Measurements from ENCODE around the gene TMEM219.
"Not testable (repeated sequence)": the region's sequence is repeated elsewhere in the genome, so short reads cannot be mapped to it uniquely, and the experiment has no call there.

Gene TMEM219

DNA sequence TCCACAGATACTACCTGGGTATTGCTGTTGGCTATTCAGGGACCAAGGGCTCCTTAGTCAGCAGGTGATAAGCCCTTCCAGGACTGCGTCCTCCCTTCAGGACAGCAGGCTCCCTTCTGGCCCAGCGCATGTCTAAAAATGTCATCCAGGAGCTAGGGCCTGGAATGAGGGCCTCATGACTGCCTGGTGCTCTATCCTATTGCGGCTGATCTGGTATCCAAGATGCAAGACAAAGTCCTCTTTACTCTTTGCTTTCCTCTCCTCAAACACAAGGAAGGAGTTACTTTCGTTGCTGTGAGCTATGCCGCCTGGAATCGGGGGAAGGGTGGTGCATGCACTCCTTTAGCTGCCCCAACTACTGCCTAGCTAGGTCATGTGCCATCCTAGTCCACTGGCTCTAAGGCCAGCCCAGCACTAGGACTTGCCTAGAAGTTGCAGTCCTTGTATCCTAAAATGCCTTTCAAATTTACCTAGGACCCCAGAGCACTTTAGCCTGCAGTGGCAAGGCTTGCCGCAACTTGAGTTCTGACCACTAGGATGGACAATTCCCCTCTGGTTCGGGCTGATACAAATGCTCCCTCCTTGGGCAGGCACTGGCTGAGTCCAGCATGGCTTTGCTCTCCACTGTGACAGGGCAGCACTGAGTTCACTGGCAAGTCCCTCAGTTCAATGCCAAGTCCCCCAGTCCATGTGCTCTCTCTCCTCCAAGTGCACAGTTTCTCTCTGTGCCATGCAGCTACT is 10.1 kb upstream of the TMEM219 start:
- DNase-seq: no peak

DNA sequence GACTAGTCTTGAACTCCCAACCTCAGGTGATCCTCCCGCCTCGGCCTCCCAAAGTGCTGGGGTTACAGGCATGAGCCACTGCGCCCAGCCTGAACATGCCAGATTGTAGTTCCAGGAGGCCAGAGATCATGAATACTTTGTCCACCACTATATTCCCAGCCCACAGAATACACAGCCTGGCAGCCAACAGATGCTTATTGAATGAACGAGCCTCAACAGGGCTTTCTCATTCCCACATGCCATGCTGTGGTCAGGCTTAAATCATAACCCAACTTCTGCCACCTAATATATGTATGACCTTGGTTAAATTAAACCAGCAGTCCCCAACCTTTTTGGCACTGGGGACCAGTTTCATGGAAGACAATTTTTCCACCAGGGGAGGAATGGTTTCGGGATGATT is 3.1 kb upstream of the TMEM219 start:
- DNase-seq: no peak

DNA sequence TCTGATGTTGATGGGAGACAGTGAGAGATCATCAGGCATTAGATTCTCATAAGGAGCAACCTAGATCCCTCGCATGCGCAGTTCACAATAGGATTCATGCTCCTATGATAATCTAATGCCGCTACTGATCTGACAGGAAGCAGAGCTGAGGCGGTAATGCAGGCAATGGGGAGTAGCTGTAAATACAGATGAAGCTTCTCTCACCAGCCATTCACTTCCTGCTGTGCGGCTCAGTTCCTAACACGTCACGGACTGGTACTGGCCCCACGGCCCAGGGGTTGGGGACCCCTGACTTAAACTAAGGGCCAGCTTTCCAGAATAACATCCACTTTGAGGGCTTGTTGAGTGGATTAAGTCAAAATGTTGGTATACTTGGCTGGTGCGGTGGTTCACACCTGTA is 2.6 kb upstream of the TMEM219 start:
- DNase-seq: no peak

DNA sequence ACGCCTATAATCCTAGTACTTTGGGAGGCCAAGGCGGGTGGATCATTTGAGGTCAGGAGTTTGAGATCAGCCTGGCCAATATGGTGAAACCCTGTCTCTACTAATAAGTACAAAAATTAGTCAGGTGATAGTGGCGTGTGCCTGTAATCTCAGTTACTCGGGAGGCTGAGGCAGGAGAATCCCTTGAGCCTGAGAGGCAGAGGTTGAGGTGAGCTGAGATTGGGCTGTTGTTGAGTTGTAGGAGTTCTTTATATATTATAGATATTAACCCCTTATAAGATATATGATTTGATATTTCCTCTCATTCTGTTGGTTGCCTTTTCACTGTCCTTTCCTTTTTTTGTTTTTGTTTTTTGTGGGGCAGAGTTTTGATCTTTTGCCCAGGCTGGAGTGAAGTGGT is 2.1 kb upstream of the TMEM219 start:
- not testable (repeated sequence) for DNase-seq

DNA sequence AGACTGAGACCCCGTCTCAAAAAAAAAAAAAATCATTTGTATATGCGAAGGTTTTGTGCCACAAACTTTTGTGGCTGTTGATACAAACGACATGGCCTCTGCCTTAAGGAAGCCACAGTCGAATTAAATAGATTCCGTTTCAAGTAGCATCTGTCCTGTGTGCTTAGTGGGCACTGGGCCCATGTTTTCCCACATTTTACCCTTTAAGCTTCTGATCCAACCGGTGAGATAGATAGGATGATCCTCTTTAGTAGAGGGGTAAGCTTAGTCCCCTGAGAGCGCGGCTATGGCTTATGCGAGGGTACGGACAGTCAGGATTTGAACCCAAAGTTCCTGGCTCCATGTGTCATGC is 776 bp upstream of the TMEM219 start:
- no peak for DNase-seq

DNA sequence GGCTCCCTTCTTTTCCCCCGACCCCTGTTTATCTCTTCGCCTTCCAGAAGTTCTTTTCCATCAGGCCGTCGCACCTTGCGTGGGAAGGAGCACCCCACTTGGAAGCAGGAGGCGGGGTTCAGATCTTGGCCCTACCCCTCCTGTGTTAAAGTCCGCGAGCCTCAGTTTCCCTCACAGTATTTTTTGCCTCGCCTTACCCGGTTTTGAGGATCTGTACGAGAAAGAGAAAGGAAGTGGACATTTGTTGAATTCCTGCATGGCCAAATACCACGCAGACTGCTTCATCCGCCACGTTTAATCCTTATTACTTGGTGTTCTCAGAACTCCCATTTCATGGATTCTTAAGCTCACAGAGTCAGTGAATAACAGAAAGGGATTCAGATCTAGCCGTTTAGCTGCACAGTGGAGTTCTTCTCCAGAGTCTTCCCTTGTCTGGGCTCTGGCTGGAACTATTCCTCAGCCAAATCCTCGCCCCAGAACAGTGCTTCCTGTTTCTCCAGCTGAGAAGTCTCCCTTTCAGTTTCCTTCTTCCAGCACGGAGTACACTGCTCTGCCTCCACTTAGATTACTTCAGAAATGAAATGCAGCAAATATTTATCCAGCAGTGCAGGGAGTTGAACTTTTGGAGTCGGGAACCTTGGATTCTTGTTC is 590 bp downstream of the TMEM219 start:
- DNase-seq: no peak

DNA sequence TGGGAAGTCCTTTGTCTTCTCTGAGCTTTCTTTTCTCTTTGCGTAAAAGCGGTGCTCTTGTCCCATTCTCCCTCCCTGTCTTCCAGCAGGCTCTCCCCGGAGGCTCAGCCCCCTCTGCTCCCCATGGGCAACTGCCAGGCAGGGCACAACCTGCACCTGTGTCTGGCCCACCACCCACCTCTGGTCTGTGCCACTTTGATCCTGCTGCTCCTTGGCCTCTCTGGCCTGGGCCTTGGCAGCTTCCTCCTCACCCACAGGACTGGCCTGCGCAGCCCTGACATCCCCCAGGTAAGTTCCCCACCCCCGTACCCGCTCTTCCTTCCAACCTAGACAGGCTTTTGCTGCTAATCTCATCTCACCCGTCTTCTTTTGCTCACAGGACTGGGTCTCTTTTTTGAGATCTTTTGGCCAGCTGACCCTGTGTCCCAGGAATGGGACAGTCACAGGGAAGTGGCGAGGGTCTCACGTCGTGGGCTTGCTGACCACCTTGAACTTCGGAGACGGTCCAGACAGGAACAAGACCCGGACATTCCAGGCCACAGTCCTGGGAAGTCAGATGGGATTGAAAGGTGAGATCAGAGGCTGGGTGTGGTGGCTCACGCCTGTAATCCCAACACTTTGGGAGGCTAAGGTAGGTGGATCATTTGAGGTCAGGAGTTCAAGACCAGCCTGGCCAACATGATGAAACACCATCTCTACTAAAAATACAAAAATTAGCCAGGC is 1.3 kb downstream of the TMEM219 start:
- DNase-seq: no peak

DNA sequence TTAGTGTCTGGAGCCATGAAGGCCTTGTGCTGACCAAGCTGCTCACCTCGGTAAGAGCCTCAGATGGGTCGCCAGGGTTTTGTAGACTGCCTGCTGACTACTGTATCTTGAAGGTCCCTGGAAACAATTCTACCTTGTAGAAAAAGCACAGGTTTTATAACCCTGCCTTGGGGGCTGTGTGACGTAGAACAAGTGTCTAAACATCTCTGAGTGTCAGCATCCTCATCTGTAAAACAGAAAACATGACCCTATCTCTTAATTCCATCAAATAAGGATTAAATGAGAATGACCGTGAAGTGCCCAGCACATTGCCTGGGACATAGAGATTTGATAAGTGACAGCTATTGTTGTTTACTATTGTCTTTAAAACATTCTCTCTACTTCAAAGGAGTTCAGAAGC is 6.3 kb downstream of the TMEM219 start:
- no peak for DNase-seq

DNA sequence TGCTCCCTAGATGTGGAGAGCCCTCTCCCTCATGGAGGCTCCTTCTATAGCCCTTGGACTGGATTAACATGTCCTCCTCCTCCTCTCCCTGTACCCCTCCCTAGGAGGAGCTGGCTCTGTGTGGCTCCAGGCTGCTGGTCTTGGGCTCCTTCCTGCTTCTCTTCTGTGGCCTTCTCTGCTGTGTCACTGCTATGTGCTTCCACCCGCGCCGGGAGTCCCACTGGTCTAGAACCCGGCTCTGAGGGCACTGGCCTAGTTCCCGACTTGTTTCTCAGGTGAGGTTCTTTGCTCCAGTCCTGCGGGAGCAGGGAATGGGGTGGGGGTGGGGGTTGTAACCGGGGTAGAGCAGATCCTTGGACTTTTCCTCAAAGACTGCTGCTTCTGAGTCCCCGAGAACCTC is 9.4 kb downstream of the TMEM219 start:
- no peak for DNase-seq

DNA sequence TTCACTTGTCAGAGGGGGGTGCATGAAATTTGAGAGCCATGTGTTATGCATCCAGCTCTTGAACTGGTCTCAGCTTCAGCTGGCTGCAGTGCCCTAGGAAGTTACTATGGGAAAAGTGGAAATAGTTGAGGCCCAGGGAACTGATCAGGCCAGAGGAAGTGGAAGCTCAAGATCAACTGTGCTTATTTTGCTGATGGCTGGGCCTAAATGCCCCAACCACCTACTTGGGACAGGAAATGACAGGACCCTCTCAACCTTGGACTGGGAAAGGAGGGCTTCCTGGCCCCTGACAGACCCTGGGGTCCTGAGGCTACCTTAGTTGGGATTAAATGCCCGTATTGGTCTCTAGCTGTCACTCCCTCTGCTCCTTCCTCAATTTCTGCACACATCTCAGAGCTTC is 10.6 kb downstream of the TMEM219 start:
- no peak for DNase-seq

DNA sequence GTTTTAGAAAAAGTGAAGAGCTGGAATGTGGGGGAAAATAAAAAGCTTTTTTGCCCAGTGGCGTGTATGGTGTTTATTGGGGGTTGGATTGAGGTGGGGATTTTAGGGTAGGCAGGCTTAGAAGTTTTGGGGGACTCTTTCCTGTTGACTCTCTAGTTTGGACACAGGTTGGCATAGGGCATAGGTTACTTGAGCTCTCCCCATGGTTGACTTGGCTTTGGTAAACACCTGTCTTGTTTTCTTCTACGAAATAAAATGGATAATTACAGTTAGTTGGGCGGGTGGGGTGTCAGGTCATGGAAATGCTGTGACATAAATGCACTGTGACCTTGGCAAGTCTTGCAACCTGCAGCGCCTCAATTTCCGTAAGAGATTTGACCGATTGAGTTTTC is 11.1 kb downstream of the TMEM219 start:
- no peak for DNase-seq

DNA sequence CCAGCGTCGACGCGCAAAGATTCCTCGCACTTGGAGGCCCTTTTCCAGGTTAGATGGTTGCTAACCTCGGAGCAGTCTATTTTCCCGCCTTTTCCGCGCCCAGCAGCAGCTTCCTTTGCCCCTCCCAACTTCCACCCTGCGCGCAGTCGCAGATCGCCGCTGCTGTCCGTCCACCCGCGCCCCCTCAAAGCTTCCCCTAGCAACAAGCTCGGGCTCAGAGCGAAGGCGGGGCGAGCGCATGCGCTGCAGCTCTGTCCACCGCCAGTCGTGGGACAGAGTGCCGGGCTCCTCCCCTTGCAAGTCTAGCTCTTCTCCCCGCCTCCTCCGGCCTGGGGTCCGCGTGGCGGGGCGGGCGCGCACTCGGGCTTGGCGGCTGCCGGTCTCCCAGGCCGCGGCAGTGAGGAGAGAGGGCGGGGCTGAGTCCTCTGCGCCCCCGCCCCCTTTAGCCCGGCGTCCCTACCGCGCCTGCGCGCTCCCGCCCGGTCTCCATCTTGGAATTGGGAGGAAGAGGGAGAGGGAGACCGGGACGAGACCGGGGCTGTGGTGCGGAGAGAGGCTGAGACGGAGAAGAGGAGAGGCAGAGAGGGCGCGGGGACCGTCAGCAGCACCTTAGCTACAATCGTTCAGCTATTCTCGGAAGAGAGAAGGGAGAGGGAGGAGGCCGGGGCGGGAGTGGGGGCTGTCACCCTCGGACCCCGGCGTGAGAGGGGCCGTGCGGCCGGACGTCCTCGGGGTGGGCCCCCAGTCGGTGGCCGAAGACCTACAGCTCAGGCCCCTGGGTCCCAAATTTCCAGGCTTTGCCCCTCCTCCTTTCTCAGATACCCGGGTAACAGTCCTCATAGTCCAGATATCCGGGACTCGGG is 11.7 kb downstream of the TMEM219 start, which contains the start of gene TAOK2:
Gene TAOK2, plus strand, starts transcription at position 485 of the 863 bp plus-strand sequence. CDS start 3,905 bp downstream, outside the sequence.
- DNase-seq: peak; percentile 91 to 95

DNA sequence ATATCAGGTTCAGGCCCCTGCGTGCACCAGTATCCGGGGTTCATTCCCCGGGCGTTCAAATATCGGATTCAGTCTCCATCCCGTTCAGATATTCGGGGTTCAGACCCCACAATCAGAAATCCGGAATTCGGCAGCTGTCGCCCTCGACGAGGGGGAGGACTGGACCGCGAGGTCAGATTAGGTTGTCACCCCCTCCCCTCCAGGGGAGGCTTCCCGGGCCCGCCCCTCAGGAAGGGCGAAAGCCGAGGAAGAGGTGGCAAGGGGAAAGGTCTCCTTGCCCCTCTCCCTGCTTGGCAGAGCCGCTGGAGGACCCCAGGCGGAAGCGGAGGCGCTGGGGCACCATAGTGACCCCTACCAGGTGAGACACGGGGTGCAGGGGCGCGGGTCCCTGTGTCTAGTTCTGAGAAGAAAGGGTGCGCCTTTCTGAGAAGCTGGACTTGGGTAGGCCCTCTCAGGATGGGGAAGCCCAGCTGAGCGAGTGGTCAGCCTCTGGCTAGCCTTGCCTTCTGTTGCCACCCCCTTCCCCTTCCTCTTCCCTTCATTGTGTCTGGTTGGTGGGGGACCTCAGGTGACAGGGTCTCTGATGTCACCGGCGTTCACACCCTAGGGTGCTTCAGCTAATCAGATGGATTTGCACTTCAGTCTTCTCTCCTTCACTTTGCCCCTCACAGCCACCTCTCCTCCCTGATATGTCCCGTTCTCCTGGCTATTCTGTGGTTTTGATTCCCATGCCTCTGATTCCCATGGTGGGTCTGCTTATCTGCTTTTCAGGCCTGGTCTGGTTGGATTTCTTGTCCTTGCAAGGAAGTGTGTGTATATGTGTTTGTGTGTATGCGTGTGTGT is 12.6 kb downstream of the TMEM219 start:
- DNase-seq: no peak

DNA sequence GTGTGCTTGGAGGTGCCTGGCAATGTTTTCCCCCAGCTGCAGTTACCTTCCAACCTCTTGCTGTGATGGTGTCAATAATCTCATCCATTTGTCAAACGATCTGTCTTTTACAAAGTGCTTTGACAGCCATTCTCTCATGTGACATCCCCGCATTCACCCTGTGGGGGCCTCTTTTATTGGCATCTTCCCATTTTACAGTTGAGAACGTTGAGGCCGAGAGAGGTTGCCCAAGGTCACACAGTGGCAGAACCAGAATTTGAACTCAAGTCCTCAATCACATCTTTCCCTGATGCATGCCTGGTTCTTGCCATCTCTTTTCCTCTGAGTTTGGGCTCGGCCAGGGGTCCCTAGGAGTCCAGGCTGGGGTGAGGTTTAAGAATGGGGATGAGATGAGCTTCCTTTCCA is 13.3 kb downstream of the TMEM219 start:
- no peak for DNase-seq

DNA sequence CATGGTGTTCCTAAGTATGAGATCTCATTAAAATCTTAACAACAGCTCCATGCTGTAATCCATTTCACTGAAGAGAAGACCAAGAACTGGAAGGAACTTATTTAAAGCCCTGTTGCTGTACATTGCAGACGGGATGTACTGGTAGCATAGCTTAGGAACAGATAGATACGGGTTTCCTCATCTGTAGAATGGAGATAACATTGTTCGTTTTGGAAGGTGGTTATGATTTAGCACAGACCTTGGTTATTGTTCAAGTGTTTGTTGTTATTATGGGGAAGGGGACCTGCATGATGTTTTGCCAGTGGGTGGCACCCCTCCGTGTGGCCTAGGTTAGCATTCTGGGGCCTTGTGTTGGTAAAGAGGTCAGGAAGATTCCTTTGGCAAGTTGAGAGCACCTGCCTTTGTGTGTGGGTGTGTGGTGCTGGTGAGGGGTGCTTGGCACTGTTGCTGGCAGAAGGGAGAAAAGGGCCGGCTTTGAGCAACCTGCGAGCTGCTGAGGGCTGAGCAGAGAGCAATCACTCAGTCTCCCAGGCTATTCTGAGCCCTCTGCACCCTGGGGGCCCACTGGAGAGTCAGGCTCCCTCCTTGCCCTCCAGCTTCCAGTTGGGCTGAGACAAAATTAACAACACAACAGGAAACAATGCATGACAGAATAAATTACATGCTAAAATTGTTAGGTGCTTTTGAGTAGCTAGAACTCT is 14.1 kb downstream of the TMEM219 start:
- no peak for DNase-seq

DNA sequence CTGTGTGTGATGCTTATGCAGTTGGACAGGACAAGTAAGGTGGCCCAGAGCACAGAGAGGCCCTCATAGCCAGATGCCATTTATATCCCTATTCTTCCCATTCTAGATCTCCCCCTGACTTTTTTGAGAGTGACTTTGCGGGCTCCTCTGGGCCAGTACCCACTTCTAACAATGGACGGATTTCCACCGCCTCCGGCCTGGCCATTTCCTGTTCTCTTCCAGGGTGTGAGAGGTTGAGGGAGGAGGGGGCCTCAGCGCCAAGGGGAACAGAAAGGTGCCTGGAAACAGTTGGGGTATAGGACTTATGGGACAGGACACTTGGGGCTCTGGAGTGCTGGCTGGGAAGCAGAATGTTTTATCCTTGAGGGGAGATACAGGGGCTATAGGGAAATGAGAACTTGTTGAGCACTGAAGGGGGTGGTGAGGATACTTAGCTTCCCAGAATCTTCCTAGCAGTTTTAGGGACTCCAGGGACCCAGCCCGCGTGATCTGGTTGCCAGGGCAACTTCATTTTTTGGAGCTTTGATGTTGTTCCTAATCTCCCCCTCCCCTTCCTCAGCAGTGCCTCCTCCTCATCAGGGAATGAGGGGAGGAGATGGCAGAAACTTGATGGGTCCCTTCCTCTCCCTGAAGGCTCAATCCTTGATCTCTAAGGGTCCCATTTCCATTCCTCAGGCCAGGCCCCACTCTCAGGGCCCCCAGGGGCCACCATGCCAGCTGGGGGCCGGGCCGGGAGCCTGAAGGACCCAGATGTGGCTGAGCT is 15.4 kb downstream of the TMEM219 start:
- DNase-seq: no peak

DNA sequence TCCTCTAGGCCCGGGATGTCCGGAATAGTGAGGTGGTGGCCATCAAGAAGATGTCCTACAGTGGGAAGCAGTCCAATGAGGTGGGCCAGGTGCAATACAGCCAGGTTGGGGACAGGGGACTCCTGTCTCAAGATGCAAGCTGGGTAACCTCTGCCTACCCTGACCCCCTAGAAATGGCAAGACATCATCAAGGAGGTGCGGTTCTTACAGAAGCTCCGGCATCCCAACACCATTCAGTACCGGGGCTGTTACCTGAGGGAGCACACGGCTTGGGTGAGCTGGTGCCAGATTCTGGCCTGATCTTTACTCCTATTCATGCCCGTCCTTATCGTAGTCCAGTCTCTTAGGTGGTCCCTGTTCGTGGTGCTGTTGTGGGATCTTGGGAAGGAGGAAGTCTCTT is 16.2 kb downstream of the TMEM219 start:
- no peak for DNase-seq

DNA sequence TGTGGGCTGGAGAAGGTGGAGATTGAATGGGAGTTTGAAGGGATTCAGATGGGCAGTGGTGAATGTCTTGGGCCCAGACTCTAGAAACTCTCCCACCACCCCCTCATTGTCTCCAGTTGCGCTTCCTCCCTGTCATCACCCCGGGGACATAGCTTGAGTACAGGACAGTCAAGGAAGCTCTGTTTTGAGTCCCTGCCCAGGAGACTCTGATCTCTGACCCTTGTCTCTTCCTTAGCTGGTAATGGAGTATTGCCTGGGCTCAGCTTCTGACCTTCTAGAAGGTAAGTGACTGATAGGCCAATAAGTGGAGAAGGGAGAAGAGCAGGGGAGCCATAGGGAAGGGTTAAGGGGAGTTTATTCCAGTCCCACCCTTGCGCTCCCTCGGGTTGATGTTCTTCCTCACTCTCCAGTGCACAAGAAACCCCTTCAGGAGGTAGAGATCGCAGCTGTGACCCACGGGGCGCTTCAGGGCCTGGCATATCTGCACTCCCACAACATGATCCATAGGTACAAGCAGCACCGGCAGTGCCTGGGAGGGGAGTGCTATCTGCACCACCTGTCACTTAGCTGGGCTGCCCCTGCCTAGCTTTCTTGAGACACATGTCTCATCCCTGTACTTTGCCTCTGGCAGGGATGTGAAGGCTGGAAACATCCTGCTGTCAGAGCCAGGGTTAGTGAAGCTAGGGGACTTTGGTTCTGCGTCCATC is 16.8 kb downstream of the TMEM219 start:
- no peak for DNase-seq

DNA sequence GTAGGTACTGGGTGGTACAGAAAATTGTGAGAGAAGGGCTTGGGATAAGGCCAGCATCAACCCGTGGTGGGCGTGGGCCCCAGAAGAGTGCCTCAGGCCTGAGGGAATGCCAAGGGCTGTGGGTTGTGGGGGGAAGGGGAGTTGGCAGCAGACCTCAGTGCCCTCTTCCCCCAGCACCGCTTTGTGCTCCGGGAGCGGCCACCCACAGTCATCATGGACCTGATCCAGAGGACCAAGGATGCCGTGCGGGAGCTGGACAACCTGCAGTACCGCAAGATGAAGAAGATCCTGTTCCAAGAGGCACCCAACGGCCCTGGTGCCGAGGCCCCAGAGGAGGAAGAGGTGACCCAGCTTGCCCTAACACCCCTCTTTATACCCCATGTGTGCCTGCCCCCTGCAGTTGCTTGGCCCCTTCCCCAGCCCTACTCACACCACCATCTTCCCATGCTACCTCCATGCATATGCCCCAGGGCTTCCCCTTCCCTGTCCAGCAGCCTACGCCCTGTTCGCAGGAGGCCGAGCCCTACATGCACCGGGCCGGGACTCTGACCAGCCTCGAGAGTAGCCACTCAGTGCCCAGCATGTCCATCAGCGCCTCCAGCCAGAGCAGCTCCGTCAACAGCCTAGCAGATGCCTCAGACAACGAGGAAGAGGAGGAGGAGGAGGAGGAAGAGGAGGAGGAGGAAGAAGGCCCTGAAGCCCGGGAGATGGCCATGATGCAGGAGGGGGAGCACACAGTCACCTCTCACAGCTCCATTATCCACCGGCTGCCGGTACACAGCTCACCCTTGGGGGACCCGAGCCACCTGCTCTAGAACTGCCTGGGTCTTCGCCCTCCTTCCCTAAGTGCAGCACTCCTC is 20.9 kb downstream of the TMEM219 start:
- DNase-seq: no peak
